CD4-positive, alpha-beta T cell (primary cell): ENCODE data around the gene CNBP. TPM values are rescaled to one million over a fixed set of nuclear protein-coding genes. Genes with fewer than 3 reads are reported as not detected.

Experiments
- ATAC-seq: fragments of 200-7000 bp; cut with Tn5 transposase; one replicate; pipeline ENCODE4 v1.10.0; 2022; ENCODE audit warnings: mild to moderate bottlenecking; ENCODE audit not compliant: poor library complexity
- CTCF ChIA-PET: fragments of 350-600 bp; sonication (Branson Sonifier 250); formaldehyde crosslinking; loops from one replicate; lab custom pipeline; 2021; ENCODE audit warnings: antibody characterized with exemption, inconsistent platforms; lab: Charles Lee
- POLR2A ChIA-PET: fragments of 350-600 bp; sonication (Branson Sonifier 250); formaldehyde crosslinking; loops from one replicate; lab custom pipeline; 2021; ENCODE audit warnings: antibody characterized with exemption, inconsistent platforms; lab: Charles Lee
- DNase-seq, 14 experiments: peaks; one replicate each; pipeline ENCODE4 v3.0.0-alpha.2; 2013 to 2020; ENCODE audit warnings: mixed read lengths in 2 of 14
- H3K27ac ChIP-seq, 2 donors: one replicate each; pipeline versions ENCODE4 v1.5.1 to v1.7.0; 2013; ENCODE audit warnings: low read length in 2 of 2, low read depth in 1 of 2, mild to moderate bottlenecking in 1 of 2
- H3K27me3 ChIP-seq, 2 experiments: 1 replicate in 1 of 2; 2 replicates in 1 of 2; pipeline versions ENCODE4 v1.6.1 to v1.7.0; 2013; ENCODE audit warnings: low read length in 2 of 2, control low read depth in 1 of 2, mild to moderate bottlenecking in 1 of 2, moderate library complexity in 1 of 2; ENCODE audit not compliant: insufficient read depth in 2 of 2, control insufficient read depth in 1 of 2
- H3K36me3 ChIP-seq: one replicate; pipeline ENCODE4 v1.6.1; 2013; ENCODE audit warnings: low read length, control low read depth; ENCODE audit not compliant: insufficient read depth
- H3K4me1 ChIP-seq: one replicate; pipeline ENCODE4 v1.6.1; 2013; ENCODE audit warnings: low read length, control low read depth; ENCODE audit not compliant: insufficient read depth
- H3K4me3 ChIP-seq: one replicate; pipeline ENCODE4 v1.5.1; 2013; ENCODE audit warnings: mild to moderate bottlenecking, low read length, moderate library complexity
- H3K9me3 ChIP-seq, 2 experiments: 1 replicate in 1 of 2; 2 replicates in 1 of 2; pipeline versions ENCODE4 v1.6.1 to v1.7.0; 2013; ENCODE audit warnings: low read length in 2 of 2, mild to moderate bottlenecking in 2 of 2, control low read depth in 1 of 2, moderate library complexity in 1 of 2; ENCODE audit not compliant: control insufficient read depth in 1 of 2, insufficient read depth in 1 of 2
- H3K27ac Mint-ChIP-seq: one replicate; pipeline ENCODE4 v1.8.0; 2020; ENCODE audit warnings: mixed read lengths
- H3K27me3 Mint-ChIP-seq: one replicate; pipeline ENCODE4 v1.8.0; 2021; ENCODE audit warnings: mixed read lengths
- H3K36me3 Mint-ChIP-seq: one replicate; pipeline ENCODE4 v1.8.0; 2021; ENCODE audit warnings: low read depth, mixed read lengths
- H3K4me1 Mint-ChIP-seq: one replicate; pipeline ENCODE4 v1.8.0; 2021; ENCODE audit warnings: low read depth, mixed read lengths
- H3K4me3 Mint-ChIP-seq: one replicate; pipeline ENCODE4 v1.8.0; 2020; ENCODE audit warnings: mild to moderate bottlenecking, mixed read lengths
- H3K9me3 Mint-ChIP-seq: one replicate; pipeline ENCODE4 v1.8.0; 2020; ENCODE audit warnings: mixed read lengths
- intact Hi-C, 2 experiments: fragments of 100-400 bp; cut with DNase I in 1 of 2; cut with micrococcal nuclease in 1 of 2; formaldehyde crosslinking; loops; one replicate each; pipeline versions ENCODE4 v1.15.1 to v1.9.0; 2023 to 2025; cut with DNase I, micrococcal nuclease
- total RNA-seq, 174 experiments: library from RNA in 2 of 174; stranded (reverse) in 2 of 174; gene quantifications; one replicate each; pipeline ENCODE4 v1.2.3 and lab custom pipeline; 2021 to 2026
- TF ChIP-seq, protein P1 (sequence below): fragments of 200-600 bp; IDR thresholded peaks from one replicate; pipeline ENCODE4 v1.8.0; 2022; ENCODE audit warnings: antibody characterized with exemption, mild to moderate bottlenecking

CNBP gene
- total RNA-seq, 2 experiments from 2014 or later, result 260 to 267 TPM

DNA sequence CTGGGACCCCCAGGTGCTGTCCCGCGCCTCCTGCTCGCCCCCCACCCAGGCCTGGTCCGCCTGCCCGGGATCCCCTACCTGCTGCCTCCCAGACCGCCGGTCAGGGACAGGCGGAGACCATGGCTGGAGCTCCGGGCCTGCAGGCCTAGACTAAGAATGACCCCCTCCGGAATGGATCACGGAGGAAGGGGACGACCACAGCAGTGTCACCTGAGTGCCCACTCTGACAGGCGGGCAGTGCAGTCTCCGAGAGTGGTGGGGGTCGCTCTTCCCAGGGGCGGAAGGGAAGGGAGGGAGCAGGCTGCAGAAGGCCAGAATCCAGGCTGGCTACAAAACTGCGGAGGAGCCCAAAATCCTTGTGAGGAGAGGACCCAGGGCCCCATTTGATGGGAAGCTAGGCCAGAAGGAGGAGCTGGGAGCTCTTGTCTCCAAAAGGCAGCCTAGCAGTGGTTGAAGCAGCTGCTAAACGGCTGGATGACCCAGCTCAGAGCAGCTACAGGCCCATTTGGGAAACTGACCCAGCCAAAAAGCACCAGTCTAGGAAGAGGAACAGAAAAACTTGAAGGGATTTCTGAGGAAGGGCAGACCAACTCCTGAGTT, 61.2 kb downstream of the CNBP start:
- ATAC-seq (no peak), DNase-seq (peak in 1 of 14 experiments; percentile 46)
- TF ChIP-seq, protein P1, sequence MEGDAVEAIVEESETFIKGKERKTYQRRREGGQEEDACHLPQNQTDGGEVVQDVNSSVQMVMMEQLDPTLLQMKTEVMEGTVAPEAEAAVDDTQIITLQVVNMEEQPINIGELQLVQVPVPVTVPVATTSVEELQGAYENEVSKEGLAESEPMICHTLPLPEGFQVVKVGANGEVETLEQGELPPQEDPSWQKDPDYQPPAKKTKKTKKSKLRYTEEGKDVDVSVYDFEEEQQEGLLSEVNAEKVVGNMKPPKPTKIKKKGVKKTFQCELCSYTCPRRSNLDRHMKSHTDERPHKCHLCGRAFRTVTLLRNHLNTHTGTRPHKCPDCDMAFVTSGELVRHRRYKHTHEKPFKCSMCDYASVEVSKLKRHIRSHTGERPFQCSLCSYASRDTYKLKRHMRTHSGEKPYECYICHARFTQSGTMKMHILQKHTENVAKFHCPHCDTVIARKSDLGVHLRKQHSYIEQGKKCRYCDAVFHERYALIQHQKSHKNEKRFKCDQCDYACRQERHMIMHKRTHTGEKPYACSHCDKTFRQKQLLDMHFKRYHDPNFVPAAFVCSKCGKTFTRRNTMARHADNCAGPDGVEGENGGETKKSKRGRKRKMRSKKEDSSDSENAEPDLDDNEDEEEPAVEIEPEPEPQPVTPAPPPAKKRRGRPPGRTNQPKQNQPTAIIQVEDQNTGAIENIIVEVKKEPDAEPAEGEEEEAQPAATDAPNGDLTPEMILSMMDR, result no peak
- H3K9me3 Mint-ChIP-seq, result no peaks in the 10 kb centered on the region
- POLR2A ChIA-PET, result interaction anchor here (0.6 to 10.6 kb wide), 21 partner anchors 10 to 989 kb away, joined by 3 to 120 read pairs (median 18); partner anchors contain the start of genes ACAD9, CFAP92, CNBP and HMCES
- peak overlapping the region; percentile 89 for H3K4me3 Mint-ChIP-seq
- peaks cover 34% of the 10 kb centered on the region for H3K36me3 Mint-ChIP-seq
- no peaks in the 10 kb centered on the region for H3K9me3 ChIP-seq
- peaks cover 36% of the 10 kb centered on the region for H3K4me1 Mint-ChIP-seq
- H3K4me3 ChIP-seq, result no peak overlapping the region
- intact Hi-C loops, result loop anchor here (2.0 to 5.0 kb wide), 2 partner anchors 60 to 125 kb away; partner anchors contain the start of genes CNBP (in 1 of the 2) and COPG1 (in 1 of the 2)
- peaks cover 13% of the 10 kb centered on the region for H3K36me3 ChIP-seq
- no peaks in the 10 kb centered on the region for H3K27me3 ChIP-seq
- H3K27me3 Mint-ChIP-seq, result no peaks in the 10 kb centered on the region
- H3K27ac Mint-ChIP-seq, result peak overlapping the region; percentile 76
- CTCF ChIA-PET, result interaction anchor here (0.7 to 4.9 kb wide), 6 partner anchors 21 to 442 kb away, joined by 3 to 33 read pairs (median 6); no protein-coding TSS in a partner anchor
- peaks cover 47% of the 10 kb centered on the region for H3K4me1 ChIP-seq
- peak overlapping the region; percentile 29 to 48 for H3K27ac ChIP-seq

DNA sequence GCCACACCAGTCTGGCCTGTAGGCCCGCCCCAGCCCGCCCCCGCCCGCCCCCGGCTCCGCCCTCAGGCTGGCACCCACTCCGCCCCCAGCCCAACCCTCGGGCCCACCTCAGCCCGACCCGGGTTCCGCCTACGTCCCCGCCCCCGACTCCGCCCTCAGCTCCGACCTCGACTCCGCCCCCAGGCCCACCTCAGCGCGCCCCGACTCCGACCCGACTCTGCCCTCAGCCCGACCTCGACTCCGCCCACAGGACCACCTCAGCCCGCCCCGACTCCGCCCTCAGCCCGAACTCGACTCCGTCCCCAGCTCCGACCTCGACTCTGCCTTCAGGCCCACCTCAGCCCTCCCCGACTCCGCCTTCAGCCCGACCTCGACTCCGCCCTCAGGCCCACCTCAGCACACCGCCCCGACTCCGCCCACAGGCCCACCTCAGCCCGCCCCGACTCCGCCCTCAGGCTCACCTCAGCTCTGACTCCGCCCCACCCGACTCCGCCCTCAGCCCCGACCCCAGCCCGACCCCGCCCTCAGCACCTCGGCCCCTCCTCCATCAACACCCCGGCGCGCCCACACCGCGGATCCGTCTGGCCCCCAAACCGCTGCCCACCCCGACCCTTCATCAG, 61.8 kb downstream of the CNBP start, which contains the start of gene RAB43:
TSS of gene RAB43 (minus strand) at position 13 of the 620 bp plus-strand sequence. CDS start 315 bp downstream, outside the sequence.
- Mint-ChIP-seq H3K4me3 (peak within 1 kb of the TSS; percentile 95), H3K4me1 (peaks cover 39% of the 10 kb centered on the region), H3K27me3 (no peaks in the 10 kb centered on the region), H3K27ac (peak within 1 kb of the TSS; percentile 89), H3K9me3 (no peaks in the 10 kb centered on the region), H3K36me3 (peaks cover 38% of the 10 kb centered on the region)
- peak; percentile 55 for ATAC-seq
- peaks cover 53% of the 10 kb centered on the region for H3K4me1 ChIP-seq
- TF ChIP-seq, protein P1, result no peak
- POLR2A ChIA-PET, result interaction anchor here (0.7 to 10.6 kb wide), 26 partner anchors 9 to 990 kb away, joined by 3 to 120 read pairs (median 10); partner anchors contain the start of genes ACAD9, CFAP92, CNBP and HMCES
- peak; percentile 82 to 93 (median 86) for DNase-seq
- peak within 1 kb of the TSS; percentile 82 to 90 for H3K27ac ChIP-seq
- CTCF ChIA-PET, result interaction anchor here (0.8 to 4.9 kb wide), 7 partner anchors 22 to 123 kb away, joined by 3 to 33 read pairs (median 7); no protein-coding TSS in a partner anchor
- intact Hi-C loops, result loop anchor here (1.0 to 5.0 kb wide), 4 partner anchors 39 to 125 kb away; partner anchors contain the start of genes CNBP (in 1 of the 2), COPG1 (in 1 of the 2) and ISY1 (in 1 of the 2)
- H3K36me3 ChIP-seq, result peaks cover 19% of the 10 kb centered on the region
- no peaks in the 10 kb centered on the region for H3K9me3 ChIP-seq
- H3K4me3 ChIP-seq, result peak within 1 kb of the TSS; percentile 93
- no peaks in the 10 kb centered on the region for H3K27me3 ChIP-seq
